ENCODE data around the gene SNX18.

DNA sequence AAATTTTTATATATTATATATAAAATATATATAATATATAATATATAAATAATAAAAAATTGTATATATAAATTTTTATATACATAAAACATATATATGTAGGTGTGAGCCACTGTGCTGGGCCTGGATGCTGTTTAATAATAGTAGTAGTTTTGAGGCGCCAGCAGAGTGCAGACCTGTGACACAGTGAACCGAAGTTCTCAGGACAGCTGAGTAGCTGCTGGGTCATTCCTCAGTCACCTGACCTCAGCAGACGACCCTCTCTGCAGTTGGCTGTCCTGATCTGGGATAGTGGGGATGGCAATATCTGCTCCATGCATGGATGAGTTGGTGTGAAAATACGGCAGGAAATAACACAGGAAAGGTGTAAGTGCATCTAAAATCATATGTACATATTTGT lies 3.3 kb upstream of the SNX18 start:
- TF ChIP-seq, protein P1, sequence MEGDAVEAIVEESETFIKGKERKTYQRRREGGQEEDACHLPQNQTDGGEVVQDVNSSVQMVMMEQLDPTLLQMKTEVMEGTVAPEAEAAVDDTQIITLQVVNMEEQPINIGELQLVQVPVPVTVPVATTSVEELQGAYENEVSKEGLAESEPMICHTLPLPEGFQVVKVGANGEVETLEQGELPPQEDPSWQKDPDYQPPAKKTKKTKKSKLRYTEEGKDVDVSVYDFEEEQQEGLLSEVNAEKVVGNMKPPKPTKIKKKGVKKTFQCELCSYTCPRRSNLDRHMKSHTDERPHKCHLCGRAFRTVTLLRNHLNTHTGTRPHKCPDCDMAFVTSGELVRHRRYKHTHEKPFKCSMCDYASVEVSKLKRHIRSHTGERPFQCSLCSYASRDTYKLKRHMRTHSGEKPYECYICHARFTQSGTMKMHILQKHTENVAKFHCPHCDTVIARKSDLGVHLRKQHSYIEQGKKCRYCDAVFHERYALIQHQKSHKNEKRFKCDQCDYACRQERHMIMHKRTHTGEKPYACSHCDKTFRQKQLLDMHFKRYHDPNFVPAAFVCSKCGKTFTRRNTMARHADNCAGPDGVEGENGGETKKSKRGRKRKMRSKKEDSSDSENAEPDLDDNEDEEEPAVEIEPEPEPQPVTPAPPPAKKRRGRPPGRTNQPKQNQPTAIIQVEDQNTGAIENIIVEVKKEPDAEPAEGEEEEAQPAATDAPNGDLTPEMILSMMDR (IDR thresholded peaks at IDR 0.05) = no peak
- no peak for TF ChIP-seq POLR2A (IDR thresholded peaks at IDR 0.05)
- no peak for TF ChIP-seq POLR2AphosphoS5 (IDR thresholded peaks at IDR 0.05; ENCODE audit: insufficient read depth in 1 of 2, low read depth in 1 of 2)

Data from vagina (tissue), 2 donors.